AML-193 (cell line): ENCODE measurements around the gene MRPS24.
"Not testable (repeated sequence)": the region's sequence is repeated elsewhere in the genome, so short reads cannot be mapped to it uniquely, and the experiment has no call there.

Experiments used
- DNase-seq, 2 experiments: peaks; one replicate each; lab custom pipeline; 2025; lab: John Stamatoyannopoulos, UW

Gene MRPS24

DNA sequence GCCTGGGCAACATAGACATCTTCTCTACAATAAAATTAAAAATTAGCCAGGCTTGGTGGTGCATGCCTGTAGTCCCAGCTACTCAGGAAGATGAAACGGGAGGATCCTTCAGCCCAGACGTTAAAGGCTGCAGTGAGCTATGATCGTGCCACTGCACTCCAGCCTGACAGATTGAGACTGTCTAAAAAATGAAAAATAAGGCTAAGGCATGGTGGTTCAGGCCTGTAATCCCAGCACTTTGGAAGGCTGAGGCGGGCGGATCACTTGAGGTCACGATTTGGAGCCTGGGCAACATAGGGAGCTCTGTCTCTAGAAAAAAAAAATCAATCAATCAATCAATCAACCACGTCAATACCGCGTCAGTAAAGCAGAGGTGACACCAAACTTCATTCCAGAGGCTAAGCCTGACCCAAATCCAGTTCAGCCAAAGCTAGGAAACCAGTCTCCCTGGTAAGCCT is 31.1 kb downstream of the MRPS24 start:
- DNase-seq: no peak

DNA sequence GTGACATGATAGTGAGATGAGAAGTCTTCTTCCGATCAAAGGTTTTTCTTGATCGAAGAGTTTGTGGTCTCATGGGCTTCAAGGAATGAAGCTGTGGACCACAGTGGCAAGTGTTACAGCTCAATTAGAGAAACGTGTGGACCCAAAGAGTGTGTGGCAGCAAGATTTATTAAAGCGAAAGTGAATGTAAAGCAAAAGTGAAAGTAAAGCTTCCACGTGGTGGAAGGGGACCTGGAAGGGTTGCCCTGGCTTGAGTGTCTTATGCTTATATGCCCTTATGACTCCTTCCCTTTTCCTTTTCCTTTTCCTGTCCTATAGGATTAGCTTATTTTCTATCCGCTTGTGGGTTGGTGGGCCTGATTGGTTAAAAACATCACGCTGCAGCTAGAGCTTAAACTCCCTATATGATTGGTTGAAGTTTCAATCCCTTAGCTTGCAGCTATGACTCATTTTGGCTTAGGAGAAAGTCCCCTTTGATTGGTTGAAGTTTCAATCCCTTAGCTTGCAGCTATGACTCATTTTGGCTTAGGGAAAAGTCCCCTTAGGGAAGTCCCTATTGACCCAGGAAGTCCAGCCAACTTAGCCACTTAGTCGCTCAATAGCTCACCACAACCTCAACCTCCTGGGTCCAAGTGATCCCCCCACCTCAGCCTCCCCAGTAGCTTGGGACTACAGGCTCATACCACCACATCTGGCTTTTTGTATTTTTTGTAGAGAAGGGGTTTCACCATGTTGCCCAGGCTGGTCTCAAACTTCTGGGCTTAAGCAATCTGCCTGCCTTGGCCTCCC is 34.7 kb downstream of the MRPS24 start:
- no peak for DNase-seq

DNA sequence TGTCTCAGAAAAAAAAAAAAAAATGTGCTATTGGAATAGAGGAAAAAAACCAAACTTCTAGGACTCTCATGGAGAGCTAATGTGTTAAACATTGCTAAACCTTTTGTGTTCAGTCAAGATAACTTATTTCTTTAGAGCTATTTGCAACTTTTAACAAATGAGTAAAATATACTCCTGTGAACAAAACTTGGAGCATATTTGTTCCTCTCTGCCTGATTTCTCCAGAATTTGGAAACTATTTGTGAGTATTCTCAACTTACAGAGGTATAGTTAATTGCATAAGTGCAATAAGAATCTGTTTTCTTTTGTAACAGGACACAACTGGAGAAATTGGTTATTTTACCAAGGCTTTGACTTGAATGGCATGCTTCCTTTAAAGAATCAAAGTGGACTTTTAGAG is 38.4 kb downstream of the MRPS24 start:
- not testable (repeated sequence) for DNase-seq

DNA sequence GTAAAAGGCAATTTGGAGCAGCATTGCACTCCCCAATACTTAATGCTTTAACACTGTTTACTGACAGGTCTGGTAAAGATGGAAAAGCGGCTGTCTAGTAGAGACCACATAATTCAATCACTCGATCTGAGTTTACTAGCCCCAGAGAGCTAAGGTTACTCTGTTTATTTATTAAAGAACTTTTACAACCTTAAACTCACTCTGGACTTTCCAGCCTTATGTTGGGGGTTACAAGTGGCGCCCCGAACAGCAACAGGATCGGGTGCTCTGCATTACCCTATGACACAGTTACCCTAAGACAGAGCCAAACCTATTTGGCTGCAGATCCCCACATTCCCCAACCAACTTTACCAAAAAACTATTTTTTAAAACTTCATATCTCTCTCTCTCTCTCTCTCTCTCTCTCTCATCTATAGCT is 43.9 kb downstream of the MRPS24 start:
- DNase-seq: no peak

- no peak for DNase-seq
These were observed 44.4 kb downstream of the MRPS24 start for GRCh38 chr7:43824963-43825362.

- not testable (repeated sequence) for DNase-seq
These were observed 44.8 kb downstream of the MRPS24 start for GRCh38 chr7:43824513-43824912.

- no peak for DNase-seq
These were observed 45.4 kb downstream of the MRPS24 start for GRCh38 chr7:43823941-43824340.

DNA sequence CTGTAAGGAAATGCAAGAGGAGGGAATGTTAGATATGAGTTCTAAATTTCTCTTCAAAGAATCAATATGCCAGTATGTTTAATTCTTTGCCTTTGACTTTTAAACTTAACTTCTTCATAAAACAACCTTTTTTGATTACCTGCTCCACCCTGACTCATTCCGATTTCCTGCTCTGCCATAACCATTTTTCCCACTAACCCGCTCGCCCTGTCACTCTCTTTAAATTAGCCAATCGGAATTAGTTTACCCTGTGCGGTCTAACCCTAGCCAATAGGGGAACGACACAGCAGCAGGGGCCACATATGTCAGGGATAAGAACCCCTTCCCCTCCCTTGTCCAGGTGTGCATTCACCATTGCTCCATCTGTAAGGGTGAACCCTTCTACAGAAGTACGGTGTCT is 45.9 kb downstream of the MRPS24 start:
- not testable (repeated sequence) for DNase-seq
